DOHH2 (cell line): ENCODE data around the gene EDEM2.

Experiments
- CTCF ChIP-seq: fragments of 200-600 bp; sonication (generic); IDR thresholded peaks from one replicate; pipeline ENCODE4 v1.5.1; 2014; ENCODE audit warnings: antibody characterized with exemption, mild to moderate bottlenecking, low read depth, low read length; ENCODE audit not compliant: poor library complexity, severe bottlenecking
- EZH2phosphoT487 ChIP-seq: fragments of 200-600 bp; sonication (generic); IDR thresholded peaks from 2 replicates; pipeline ENCODE4 v1.6.1; 2017; ENCODE audit warnings: borderline replicate concordance, mild to moderate bottlenecking, antibody characterized with exemption, low read length, moderate library complexity, mixed read lengths

GRCh38 chr20:35171438-35171752, 24.3 kb upstream of the EDEM2 start:
- TF ChIP-seq CTCF (no peak), EZH2phosphoT487 (no peak)
